MCF 10A (cell line): Measurements from ENCODE around the gene SMARCD1. TPM values are rescaled to one million over a fixed set of nuclear protein-coding genes. Genes with fewer than 3 reads are reported as not detected.

Source experiments
- BruUV-seq: library from RNA; stranded (reverse); fragments of 400-500 nt; replicated peaks from 2 replicates; lab custom pipeline; 2021; lab: Mats Ljungman, UMichigan
- CTCF ChIA-PET: fragments of 300-600 bp; sonication (Branson Sonifier 250); formaldehyde crosslinking; extraction: SDS; loops from one replicate; lab custom pipeline; 2021; ENCODE audit warnings: antibody characterized with exemption, inconsistent platforms; lab: Yijun Ruan, JAX
- POLR2A ChIA-PET: fragments of 300-600, 350-650 bp; sonication (Branson Sonifier 250); formaldehyde crosslinking; extraction: SDS; loops from one replicate; lab custom pipeline; 2020; ENCODE audit warnings: antibody characterized with exemption, inconsistent platforms; lab: Yijun Ruan, JAX
- DNase-seq: peaks from one replicate; pipeline ENCODE4 v3.0.0-alpha.2; 2018; ENCODE audit not compliant: unreplicated experiment
- H3K27ac Mint-ChIP-seq: one replicate; pipeline ENCODE4 v1.8.0; 2022; ENCODE audit warnings: mild to moderate bottlenecking, low read depth, mixed read lengths; ENCODE audit not compliant: unreplicated experiment
- H3K27me3 Mint-ChIP-seq: one replicate; pipeline ENCODE4 v1.8.0; 2022; ENCODE audit warnings: mixed read lengths; ENCODE audit not compliant: insufficient read depth, unreplicated experiment
- H3K36me3 Mint-ChIP-seq: one replicate; pipeline ENCODE4 v1.8.0; 2022; ENCODE audit warnings: mild to moderate bottlenecking, moderate library complexity, mixed read lengths; ENCODE audit not compliant: insufficient read depth, unreplicated experiment
- H3K4me1 Mint-ChIP-seq: one replicate; pipeline ENCODE4 v1.8.0; 2022; ENCODE audit warnings: mixed read lengths; ENCODE audit not compliant: insufficient read depth, unreplicated experiment
- H3K4me3 Mint-ChIP-seq: one replicate; pipeline ENCODE4 v1.8.0; 2022; ENCODE audit warnings: mild to moderate bottlenecking, moderate library complexity, mixed read lengths; ENCODE audit not compliant: unreplicated experiment
- H3K9me3 Mint-ChIP-seq: one replicate; pipeline ENCODE4 v1.8.0; 2022; ENCODE audit warnings: mixed read lengths; ENCODE audit not compliant: unreplicated experiment
- intact Hi-C: fragments of 100-400 bp; cut with micrococcal nuclease; formaldehyde crosslinking; loops from 2 replicates; pipeline ENCODE4 v1.14.1; 2022
- total RNA-seq: library from RNA; stranded (reverse); gene quantifications from 2 replicates; pipeline ENCODE4 v1.2.3, GENCODE V29; 2022
- TF ChIP-seq, protein P1 (sequence below): fragments of 200-600 bp; IDR thresholded peaks from one replicate; pipeline ENCODE4 v1.8.0; 2022; ENCODE audit warnings: antibody characterized with exemption, mild to moderate bottlenecking; ENCODE audit not compliant: unreplicated experiment

SMARCD1 gene
- total RNA-seq, 1 experiment from 2014 or later: 58.7 TPM

DNA sequence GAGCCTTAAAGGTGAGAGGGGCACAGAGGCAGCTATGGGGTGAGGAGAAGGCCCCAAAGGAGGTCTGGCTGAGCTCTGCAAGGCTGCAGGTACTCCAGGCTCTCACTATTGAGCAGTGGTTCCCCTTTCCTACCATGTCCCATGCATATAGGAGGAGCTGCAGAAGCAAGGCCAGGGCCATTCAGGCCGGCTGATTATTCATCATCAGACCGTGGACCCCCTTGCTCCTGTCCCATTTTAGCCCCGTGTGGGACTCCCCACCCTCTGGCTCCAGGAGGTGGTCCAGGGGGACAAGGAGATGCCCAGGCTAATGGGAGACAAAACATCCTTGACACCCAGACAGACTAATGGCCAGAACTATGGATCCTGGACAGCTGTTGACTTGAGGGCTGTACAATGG lies 21.8 kb downstream of the SMARCD1 start:
- TF ChIP-seq, protein P1, sequence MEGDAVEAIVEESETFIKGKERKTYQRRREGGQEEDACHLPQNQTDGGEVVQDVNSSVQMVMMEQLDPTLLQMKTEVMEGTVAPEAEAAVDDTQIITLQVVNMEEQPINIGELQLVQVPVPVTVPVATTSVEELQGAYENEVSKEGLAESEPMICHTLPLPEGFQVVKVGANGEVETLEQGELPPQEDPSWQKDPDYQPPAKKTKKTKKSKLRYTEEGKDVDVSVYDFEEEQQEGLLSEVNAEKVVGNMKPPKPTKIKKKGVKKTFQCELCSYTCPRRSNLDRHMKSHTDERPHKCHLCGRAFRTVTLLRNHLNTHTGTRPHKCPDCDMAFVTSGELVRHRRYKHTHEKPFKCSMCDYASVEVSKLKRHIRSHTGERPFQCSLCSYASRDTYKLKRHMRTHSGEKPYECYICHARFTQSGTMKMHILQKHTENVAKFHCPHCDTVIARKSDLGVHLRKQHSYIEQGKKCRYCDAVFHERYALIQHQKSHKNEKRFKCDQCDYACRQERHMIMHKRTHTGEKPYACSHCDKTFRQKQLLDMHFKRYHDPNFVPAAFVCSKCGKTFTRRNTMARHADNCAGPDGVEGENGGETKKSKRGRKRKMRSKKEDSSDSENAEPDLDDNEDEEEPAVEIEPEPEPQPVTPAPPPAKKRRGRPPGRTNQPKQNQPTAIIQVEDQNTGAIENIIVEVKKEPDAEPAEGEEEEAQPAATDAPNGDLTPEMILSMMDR: no peak
- intact Hi-C loops: no loop called here
- H3K4me3 Mint-ChIP-seq: no peak overlapping the region
- no peaks in the 10 kb centered on the region for H3K27me3 Mint-ChIP-seq
- no peaks in the 10 kb centered on the region for H3K9me3 Mint-ChIP-seq
- H3K4me1 Mint-ChIP-seq: peaks cover 13% of the 10 kb centered on the region
- CTCF ChIA-PET: interaction anchor here (0.6 to 15.2 kb wide), 3 partner anchors 20 to 51 kb away, joined by 3 to 232 read pairs (median 5); partner anchors contain the start of gene SMARCD1
- peaks cover 2% of the 10 kb centered on the region for H3K36me3 Mint-ChIP-seq
- no peak for DNase-seq
- no peak overlapping the region for H3K27ac Mint-ChIP-seq
- POLR2A ChIA-PET: interaction anchor here (0.7 kb wide), 2 partner anchors 11 to 17 kb away, joined by 3 to 4 read pairs; no protein-coding TSS in a partner anchor
- BruUV-seq: no TSS peak

DNA sequence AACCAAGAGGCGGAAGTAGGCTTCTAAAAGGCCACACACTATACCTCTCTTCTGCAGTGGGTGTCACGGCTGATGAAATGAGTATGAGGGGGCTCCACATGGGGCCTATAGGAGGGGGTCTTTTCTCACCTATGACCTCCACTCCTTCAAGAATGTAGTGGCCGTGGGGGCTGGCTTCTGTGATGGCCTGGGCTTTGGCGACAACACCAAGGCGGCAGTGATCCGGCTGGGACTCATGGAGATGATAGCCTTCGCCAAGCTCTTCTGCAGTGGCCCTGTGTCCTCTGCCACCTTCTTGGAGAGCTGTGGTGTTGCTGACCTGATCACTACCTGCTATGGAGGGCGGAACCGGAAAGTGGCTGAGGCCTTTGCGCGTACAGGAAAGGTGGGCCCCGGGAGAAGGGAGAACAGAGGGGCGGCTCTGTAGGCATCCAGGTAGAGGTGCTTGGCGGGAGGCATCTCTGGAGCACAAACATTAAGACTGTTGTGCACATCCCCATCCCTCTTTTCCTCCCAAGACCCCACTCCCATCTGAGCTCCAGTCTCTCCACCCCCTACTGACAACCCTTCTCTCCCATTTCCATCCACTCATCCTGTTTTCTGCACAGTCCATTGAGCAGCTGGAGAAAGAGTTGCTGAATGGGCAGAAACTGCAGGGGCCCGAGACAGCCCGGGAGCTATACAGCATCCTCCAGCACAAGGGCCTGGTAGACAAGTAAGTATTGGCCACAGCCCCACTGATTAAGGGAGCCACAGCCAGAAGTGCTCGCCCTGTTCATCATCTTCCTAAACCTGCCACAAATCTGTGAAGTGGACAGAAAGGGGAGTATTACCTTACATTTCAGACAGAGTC lies 22.5 kb downstream of the SMARCD1 start:
- BruUV-seq: no TSS peak
- Mint-ChIP-seq H3K27ac (no peak overlapping the region), H3K27me3 (no peaks in the 10 kb centered on the region), H3K36me3 (no peaks in the 10 kb centered on the region), H3K4me1 (peaks cover 13% of the 10 kb centered on the region), H3K9me3 (no peaks in the 10 kb centered on the region), H3K4me3 (no peak overlapping the region)
- DNase-seq: no peak
- POLR2A ChIA-PET: interaction anchor here (0.6 to 0.7 kb wide), 2 partner anchors 12 to 99 kb away, joined by 3 read pairs; no protein-coding TSS in a partner anchor
- intact Hi-C loops: no loop called here
- TF ChIP-seq, protein P1: no peak
- CTCF ChIA-PET: interaction anchor here (0.5 to 15.2 kb wide), 7 partner anchors 9 to 37 kb away, joined by 3 to 232 read pairs (median 4); partner anchors contain the start of gene SMARCD1

DNA sequence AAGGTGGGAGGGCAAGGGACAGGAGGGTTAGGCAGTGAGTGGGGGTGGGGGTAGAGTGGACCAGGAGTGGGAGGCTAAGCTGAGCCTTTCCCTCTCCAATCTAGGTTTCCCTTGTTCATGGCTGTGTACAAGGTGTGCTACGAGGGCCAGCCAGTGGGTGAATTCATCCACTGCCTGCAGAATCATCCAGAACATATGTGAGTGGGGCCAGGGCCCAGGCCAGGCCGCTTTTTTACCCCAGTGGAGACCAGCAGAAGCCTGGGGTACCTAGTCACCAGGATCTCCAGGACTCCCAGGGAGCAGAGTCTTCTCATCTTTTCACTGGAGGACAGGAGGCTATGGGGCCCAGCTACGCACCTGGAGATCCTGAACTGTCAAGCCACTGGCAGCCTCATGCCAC lies 24.2 kb downstream of the SMARCD1 start:
- ChIA-PET POLR2A (interaction anchor here (4.4 to 5.0 kb wide), 2 partner anchors 25 to 57 kb away, joined by 56 to 70 read pairs; partner anchors contain the start of genes CERS5 and SMARCD1), CTCF (interaction anchor here (0.6 to 15.2 kb wide), 10 partner anchors 10 to 1814 kb away, joined by 3 to 232 read pairs (median 8); partner anchors contain the start of genes GPD1 and SMARCD1)
- H3K27ac Mint-ChIP-seq: no peak overlapping the region
- intact Hi-C loops: no loop called here
- peaks cover 8% of the 10 kb centered on the region for H3K4me1 Mint-ChIP-seq
- H3K27me3 Mint-ChIP-seq: no peaks in the 10 kb centered on the region
- H3K9me3 Mint-ChIP-seq: no peaks in the 10 kb centered on the region
- BruUV-seq: no TSS peak
- TF ChIP-seq, protein P1: no peak
- DNase-seq: no peak
- H3K4me3 Mint-ChIP-seq: no peak overlapping the region
- no peaks in the 10 kb centered on the region for H3K36me3 Mint-ChIP-seq

DNA sequence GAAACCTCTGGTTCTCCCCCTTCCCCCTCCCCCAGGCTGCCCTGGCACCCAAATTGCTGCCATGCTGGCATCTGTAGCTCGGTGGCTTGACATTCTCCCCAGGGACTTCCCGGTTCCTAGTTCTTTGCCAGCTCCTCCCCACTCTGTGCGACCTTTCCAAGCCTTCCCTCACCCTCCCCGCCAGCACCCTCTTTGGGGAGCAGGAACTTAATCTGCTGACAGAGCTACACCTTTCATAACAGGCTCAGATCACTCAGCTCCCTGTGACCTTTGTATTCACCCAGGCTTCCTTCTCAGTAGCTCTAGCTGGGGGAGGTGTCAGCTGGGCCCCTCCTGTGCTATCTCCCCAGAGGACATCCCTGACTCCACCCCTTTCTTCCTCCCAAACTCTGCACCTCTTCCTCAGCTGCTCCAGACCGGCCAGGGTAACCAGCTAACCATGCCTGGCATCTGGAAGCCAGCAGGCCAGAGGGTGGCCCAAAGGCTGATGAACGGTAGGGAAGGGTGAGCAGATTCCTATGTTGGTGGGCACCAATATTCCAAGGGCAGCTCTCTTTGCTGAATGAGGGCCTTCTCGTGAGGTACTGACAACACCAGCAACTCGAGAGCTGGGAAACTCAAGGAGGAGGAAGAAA lies 25.1 kb downstream of the SMARCD1 start:
- Mint-ChIP-seq H3K27ac (no peak overlapping the region), H3K27me3 (no peaks in the 10 kb centered on the region), H3K9me3 (no peaks in the 10 kb centered on the region), H3K4me3 (no peak overlapping the region), H3K36me3 (peaks cover 5% of the 10 kb centered on the region), H3K4me1 (peaks cover 12% of the 10 kb centered on the region)
- ChIA-PET CTCF (interaction anchor here (0.5 to 15.2 kb wide), 27 partner anchors 10 to 753 kb away, joined by 3 to 232 read pairs (median 6); partner anchors contain the start of genes CERS5, GPD1 and SMARCD1), POLR2A (interaction anchor here (0.5 to 5.0 kb wide), 10 partner anchors 9 to 653 kb away, joined by 3 to 70 read pairs (median 9); partner anchors contain the start of genes ATF1, CERS5, GPD1 and SMARCD1)
- BruUV-seq: no TSS peak
- TF ChIP-seq, protein P1: no peak
- intact Hi-C loops: no loop called here
- peak; percentile 2 for DNase-seq
